ENCODE results near the gene ZFP28.

Gene ZFP28

GRCh38 chr19:56538761-56539263, at the start of gene ZFP28:
Gene ZFP28, plus strand, starts transcription at chr19:56538948. Its CDS starts 71 bp downstream, at chr19:56539019.
- DNase-seq: no peak

GRCh38 chr19:56491399-56491798, 47.3 kb upstream of the ZFP28 start:
- DNase-seq: no peak

- no peak for DNase-seq
Measured at GRCh38 chr19:56504581-56504980, 34.2 kb upstream of the ZFP28 start.

GRCh38 chr19:56507446-56508289, 31.1 kb upstream of the ZFP28 start, which contains the start of gene ZNF471:
Gene ZNF471, plus strand, starts transcription at chr19:56507855. Its CDS starts 3,717 bp downstream, at chr19:56511572.
- peak; percentile 76 to 85 for DNase-seq

GRCh38 chr19:56508290-56508778, 30.4 kb upstream of the ZFP28 start:
- no peak for DNase-seq

- no peak for DNase-seq
Measured at GRCh38 chr19:56525214-56525860, 13.4 kb upstream of the ZFP28 start.

GRCh38 chr19:56537442-56537841, 1.3 kb upstream of the ZFP28 start:
- DNase-seq: no peak

GRCh38 chr19:56538254-56538760, 441 bp upstream of the ZFP28 start:
- peak; percentile 8 to 41 for DNase-seq

GRCh38 chr19:56543776-56544175, 5.0 kb downstream of the ZFP28 start:
- DNase-seq: no peak

- DNase-seq: no peak
Measured at GRCh38 chr19:56547535-56547934, 8.8 kb downstream of the ZFP28 start.

GRCh38 chr19:56554272-56554869, 15.6 kb downstream of the ZFP28 start:
- DNase-seq: no peak

- DNase-seq: no peak
Measured at GRCh38 chr19:56562766-56563165, 24.0 kb downstream of the ZFP28 start.

GRCh38 chr19:56566904-56567273, 28.1 kb downstream of the ZFP28 start:
- no peak for DNase-seq

- peak; percentile 42 to 55 for DNase-seq
Measured at GRCh38 chr19:56567274-56568120, 28.7 kb downstream of the ZFP28 start, which contains the start of gene ZNF470. Gene ZNF470, plus strand, starts transcription at chr19:56567468. Its CDS starts 2,844 bp downstream, at chr19:56570312.

- no peak for DNase-seq
Measured at GRCh38 chr19:56572589-56572988, 33.8 kb downstream of the ZFP28 start.

GRCh38 chr19:56573914-56574313, 35.2 kb downstream of the ZFP28 start:
- no peak for DNase-seq

GRCh38 chr19:56577719-56578602, 39.2 kb downstream of the ZFP28 start:
- no peak for DNase-seq

- no peak for DNase-seq
Measured at GRCh38 chr19:56594446-56594782, 55.7 kb downstream of the ZFP28 start.

- DNase-seq: peak; percentile 54 to 75
Measured at GRCh38 chr19:56594783-56595547, 56.2 kb downstream of the ZFP28 start, which contains the start of gene ZNF71. Gene ZNF71, plus strand, starts transcription at chr19:56595302. Its CDS starts 6,257 bp downstream, at chr19:56601559.

- no peak for DNase-seq
Measured at GRCh38 chr19:56595548-56595899, 56.8 kb downstream of the ZFP28 start.

All from NCI-H187 (cell line).